HG03354 (cell line): ENCODE measurements around the gene DSC1.

Source experiments
- ATAC-seq: cut with Tn5 transposase; IDR thresholded peaks from one replicate; pipeline ENCODE4 v1.9.1; 2021; ENCODE audit warnings: mild to moderate bottlenecking; ENCODE audit not compliant: unreplicated experiment, poor library complexity, severe bottlenecking

DSC1 gene, protein sequence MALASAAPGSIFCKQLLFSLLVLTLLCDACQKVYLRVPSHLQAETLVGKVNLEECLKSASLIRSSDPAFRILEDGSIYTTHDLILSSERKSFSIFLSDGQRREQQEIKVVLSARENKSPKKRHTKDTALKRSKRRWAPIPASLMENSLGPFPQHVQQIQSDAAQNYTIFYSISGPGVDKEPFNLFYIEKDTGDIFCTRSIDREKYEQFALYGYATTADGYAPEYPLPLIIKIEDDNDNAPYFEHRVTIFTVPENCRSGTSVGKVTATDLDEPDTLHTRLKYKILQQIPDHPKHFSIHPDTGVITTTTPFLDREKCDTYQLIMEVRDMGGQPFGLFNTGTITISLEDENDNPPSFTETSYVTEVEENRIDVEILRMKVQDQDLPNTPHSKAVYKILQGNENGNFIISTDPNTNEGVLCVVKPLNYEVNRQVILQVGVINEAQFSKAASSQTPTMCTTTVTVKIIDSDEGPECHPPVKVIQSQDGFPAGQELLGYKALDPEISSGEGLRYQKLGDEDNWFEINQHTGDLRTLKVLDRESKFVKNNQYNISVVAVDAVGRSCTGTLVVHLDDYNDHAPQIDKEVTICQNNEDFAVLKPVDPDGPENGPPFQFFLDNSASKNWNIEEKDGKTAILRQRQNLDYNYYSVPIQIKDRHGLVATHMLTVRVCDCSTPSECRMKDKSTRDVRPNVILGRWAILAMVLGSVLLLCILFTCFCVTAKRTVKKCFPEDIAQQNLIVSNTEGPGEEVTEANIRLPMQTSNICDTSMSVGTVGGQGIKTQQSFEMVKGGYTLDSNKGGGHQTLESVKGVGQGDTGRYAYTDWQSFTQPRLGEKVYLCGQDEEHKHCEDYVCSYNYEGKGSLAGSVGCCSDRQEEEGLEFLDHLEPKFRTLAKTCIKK

DNA sequence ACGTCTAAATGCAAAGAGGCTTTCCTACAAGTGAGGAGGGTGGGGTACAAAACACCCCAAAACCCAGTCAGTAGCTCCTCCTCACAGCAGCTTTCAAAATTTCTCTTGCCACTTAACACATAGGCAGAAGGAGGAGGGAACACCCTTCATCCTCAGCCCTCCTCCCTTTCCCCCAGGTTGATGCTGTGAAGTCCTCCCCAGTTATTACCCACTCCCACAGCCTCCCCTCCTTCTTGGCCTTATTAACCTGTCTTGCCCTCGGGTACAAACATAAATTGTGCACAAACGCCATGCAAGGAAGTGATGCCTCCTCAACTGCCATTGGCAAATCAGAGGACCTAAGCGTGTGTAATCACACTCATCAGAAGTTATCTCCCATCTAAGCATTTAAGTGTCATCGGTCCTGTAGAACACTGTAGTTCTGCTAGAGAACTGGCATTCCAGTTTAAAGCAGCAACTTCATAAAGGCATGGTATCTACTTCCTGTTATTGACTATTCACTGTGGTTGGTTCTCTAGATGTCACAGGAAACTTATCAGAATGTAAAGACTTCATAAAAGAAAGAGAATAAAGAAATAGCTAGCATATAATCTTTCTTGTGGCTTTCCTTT is at the start of gene DSC1:
DSC1 (minus strand) TSS at position 32 of the 611 bp plus-strand sequence. CDS start 262 bp downstream, outside the sequence.
- no peak for ATAC-seq

DNA sequence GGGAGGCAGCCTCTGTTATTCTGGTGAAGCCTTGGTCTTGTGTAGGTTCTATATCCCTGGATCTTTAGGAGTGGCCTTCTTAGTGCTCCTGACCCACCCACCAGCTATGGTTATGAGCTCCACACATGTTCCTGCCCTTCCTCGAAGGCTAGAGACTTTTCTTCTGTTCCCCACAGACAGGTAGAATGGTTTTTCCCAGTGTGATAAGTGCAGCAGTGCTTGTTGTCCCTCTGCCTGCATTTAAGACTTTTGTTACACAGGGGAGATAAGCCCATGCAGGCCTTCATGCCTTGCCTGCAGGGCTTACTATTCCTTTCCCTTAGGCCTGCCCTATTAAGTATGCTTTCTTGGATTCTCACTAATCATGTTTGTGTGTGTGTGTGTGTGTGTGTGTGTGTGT is 48.4 kb upstream of the DSC1 start:
- ATAC-seq, result no peak

DNA sequence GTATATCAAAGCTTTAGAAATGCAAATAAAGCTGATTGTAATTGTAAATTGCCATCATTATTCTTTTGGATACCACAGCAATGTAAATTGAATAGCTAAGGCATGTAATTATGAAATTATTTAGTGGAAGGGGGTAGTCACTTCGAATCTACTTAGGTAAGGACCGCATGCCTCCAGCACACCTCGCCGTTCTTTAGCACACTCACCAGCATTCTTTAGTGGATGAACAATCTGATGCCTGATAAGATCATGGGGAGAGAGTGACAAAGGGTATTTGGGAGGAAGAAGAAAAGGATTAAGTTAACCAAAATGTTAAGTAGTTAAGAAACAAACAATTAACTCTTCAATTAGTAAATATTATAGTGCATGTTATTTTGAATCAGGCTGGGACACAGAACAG is 46.4 kb upstream of the DSC1 start:
- no peak for ATAC-seq

DNA sequence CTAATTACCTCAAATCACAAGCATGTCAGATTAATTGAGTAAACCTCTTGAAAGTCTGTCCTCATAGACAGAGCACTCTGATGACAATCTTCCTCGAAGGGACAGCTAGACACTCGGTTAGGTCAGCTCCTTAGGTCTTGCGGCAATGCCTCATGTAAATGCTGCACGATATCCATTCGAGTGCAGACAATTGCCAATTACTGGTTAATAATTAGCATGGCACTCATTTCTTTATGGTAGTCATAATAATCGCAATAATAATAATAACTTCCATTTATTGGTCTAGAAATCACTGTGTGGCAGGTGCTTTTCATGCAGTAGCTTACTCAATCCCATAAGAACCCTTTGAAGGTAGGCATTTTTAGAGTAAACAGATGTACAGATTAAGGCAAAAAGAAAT is 44.7 kb upstream of the DSC1 start:
- no peak for ATAC-seq

DNA sequence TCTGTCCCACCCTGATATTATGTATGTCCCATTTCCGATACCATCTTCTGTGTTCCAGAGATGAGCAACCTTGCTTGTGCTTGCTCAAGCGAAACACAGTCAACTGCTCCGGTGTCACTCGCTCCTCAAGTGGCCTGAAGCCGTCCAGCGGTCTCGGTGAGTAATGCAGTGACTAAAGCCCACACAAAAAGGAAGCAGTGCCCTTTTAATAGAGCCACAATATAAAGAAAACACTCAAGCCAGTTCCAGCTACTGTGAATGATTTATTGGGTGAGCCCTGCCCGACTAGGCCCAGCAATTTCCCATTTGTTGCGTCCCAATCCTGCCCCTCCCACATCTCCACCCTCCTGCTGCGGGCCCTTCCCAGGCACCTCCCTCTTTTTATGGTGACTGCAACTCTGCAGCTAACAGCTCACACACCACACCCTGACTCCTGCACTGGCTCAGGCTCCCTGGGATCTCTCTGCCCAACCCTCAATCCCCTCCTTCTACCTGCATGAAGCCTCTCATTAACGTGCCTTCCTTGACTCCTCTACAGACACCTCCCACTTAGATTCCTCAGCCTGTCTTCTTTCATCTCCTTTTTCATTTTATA is 44.2 kb upstream of the DSC1 start:
- peak; percentile 98 for ATAC-seq

DNA sequence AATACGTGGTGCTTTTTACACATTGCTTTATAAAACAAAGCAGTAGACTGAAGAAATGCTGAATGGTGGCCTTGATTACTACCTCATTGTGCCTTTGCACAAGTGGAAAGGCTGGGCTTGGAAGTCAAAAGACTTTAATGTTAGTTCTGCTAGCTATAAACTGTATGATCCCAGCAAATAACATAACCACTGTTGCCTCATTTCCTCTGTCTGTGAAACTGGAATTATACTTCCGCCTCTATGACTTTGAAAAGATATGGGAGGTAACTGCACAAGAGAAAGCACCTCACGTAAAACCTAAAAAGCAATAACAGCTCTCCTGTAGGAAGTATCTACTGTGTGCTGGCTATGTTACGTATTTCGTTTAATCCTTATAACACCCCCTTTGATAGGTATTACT is 43.4 kb upstream of the DSC1 start:
- ATAC-seq, result no peak

DNA sequence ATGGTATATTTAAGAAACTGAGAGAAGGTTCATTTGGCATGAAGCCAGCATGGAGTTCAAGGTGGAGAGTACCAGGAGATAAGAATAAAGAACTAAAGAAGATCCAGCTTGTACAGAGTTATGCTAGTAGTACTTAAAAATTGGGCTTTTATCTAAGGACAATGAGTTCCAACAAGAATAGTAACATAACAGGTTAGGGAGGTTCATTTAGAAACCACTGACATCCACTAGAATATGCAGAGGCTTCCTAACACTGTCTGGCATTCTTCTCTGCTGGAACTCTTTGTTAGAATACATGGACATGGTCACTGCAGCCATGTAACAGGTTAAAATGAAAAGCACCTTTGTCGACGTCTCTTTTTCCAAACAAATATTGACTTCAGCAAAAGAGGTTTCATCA is 42.6 kb upstream of the DSC1 start:
- ATAC-seq, result no peak

DNA sequence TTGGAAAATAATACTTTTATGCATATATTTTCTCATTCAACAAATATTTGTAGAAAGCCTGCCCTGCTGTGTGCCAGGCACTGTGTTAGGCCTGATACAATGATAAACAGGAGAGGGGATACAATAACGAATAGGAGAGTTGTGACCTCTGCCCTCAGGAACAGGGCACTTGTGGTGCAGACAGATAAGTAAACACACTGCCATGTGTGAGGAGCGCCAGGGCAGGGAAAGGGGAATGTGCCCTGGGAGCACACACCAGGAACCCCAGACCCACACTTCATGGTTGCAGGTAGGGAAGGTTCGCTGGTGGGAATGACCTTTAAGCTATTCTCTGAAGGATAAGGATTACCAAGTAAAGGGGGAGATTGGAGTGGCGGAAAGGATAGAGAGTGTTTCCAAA is 42.2 kb upstream of the DSC1 start:
- ATAC-seq, result no peak

DNA sequence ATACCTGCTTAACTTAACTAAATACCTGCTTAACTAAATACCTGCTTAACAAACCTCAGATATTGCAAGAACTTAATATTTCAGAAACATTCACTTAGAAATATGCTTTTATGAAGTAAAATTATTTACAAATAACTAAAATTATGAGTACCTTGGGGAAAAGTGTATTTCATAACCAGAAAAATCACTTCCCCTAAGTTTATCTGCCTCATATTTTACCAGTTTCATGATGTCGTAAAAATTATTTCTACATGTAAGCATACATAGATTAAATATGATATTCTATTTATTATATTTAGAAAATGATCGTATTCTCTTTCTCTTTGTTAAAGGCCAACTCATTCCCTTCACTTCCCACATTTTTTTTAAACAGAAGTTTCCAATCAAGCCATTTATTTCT is 41.5 kb upstream of the DSC1 start:
- no peak for ATAC-seq

DNA sequence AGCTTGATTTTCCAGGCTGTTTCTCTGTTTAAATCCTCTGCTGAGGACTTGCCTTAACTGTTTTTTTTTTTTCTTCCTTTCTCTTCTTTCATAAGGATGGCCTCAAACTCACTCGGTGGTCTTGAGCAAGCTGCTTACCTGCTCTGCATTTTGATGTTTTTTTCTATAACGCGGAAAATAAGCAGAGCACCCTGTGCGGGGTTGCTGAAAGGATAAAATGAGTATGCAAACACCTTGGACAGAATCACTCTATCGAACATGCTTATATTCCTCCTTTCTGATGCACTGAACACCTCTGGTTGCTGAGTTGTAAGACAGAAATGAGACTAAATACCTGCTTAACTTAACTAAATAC is 41.1 kb upstream of the DSC1 start:
- no peak for ATAC-seq

DNA sequence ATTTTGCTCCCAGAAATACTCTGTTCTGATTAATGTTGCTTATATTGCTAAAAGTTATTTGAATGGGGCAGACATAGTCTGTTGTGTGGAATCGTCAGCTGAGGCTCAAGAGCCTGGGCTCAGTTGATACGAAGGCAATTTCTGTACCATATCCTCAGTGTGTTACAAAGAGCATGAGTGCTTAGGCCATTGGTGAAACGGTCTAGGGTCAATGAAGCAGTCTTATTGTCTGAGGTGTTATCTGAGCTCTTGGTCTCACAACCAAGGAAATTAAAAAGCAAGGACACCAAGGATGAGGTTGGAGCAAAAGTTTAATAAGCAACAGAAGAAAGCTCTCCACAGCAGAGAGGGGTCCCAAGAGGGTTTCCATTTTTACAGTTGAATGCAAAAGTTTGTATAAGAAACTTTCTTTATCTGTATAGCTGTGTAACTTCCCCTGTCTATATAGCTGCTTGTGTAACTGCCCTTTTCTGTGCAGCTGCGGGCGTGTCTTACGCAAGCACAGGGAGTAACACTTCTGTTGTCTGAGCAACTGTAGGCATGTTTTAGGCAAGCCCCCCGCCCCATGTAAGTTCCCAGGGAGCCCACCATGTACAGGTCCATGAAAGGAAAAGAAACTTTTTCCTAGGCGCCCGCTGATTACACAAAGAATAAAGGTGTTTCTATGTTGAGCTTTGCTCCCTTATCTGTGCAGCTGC is 40.6 kb upstream of the DSC1 start:
- ATAC-seq, result no peak

DNA sequence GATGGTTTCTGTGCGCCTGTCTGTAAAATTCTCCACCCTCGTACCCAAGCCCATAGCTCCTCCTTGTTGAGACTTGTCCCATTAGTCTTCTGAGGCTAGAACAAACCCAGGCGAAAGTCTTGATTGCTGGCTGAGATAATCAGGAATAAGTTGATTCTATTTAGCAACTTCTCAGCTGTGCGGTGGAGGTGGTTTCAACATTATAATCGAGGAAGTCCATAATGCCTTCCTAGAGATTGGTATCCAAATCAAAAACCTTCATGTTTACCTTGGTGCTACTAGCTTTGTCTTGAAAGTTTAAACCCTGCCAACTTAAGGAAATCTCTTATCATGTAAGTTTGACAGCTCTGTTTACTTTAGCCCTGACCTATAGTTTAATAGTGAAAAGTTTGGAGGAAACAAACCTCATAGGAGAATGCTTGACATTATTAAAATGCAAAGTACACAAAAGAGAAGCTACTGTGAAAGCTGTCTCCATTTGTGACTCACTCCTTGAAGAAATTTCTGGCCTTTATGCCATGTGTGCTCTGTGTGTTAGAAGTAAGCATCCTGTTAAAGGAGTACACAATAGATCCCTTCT is 36.6 kb upstream of the DSC1 start:
- no peak for ATAC-seq

DNA sequence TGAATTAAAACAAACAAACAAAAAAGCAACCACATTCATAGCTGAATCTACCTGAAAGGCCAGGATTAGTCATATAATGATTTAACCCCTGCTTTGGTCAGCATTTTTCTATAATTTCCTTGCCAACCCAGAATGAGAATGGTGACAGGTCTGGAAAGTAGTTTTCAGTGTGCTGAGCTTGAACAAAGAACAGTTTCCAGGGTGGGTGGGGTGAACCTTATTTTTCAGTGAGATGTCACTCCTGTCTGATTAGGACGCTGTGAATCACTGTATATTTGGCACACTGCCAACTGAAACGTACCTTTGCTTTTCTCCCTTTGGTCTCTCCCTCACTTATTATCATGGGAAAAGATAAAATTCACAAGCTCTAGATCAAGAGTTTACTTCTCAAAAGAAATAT is 35.0 kb upstream of the DSC1 start:
- ATAC-seq, result no peak

DNA sequence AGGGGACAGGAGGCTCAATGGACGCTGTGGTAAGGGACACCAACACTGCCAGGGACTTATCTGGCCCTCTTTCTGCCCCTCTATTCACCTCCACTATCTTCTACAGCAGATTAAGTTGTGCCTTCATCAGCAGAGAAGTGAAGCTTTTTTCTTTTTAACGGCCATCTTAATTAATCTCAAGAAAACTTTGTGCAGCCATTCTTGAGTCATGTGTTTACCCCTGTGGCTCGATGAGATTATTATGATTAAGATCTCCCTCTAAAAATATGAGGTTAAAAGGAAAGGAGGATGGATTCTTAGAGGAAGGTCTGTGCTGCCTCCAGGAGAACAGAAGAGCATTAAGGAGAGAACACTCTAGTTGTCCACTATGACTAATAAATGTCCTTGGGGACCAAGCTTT is 32.4 kb upstream of the DSC1 start:
- no peak for ATAC-seq

DNA sequence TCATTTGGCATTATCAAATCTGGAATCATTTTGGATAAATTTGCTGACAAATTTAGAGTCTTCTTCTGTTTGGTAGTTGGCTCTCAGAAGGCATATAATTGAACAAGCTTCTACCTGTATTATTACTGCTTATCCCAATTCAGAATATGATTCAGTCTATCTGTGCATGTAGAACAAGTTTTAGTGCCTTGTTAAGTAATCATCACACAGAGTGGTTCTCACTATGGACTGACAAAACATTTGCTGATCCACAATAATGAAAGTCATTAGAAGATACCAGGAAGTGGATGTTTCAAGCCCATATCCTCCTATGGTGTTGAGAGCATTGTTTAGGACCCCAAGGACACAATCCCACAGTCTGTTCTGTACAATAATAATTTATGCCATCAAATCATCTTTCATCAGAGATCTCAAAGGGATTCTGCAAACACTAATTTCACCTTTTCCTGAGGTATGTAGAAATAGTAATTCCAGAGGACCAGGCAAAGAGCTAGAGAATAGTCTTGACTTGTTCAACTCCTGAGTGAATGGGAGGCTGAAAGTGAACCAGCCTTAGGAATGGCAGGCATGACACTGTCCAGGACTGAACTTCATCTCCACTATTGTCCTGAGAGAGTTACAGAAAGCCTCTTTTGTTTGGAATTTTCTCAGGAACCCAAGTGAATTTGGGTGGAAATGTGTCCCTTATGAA is 29.6 kb upstream of the DSC1 start:
- ATAC-seq, result no peak

DNA sequence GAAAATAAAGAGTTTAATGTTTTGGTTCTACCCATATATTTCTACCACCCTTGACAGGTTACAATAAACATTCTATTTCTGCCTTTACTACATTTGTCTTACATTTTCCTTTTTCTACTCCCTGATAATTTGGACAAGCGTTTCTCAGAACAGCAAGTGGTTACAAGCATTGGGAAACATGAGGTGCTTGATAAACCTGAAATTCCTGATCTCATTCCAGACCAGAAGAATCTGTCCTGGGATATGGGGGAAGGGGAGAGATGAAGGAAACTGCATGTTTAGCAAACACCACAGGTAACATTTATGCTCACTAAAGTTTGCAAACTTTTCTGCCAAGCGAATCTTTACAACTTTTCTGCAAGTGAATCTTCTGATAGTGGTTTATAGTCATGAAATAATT is 28.3 kb upstream of the DSC1 start:
- no peak for ATAC-seq

DNA sequence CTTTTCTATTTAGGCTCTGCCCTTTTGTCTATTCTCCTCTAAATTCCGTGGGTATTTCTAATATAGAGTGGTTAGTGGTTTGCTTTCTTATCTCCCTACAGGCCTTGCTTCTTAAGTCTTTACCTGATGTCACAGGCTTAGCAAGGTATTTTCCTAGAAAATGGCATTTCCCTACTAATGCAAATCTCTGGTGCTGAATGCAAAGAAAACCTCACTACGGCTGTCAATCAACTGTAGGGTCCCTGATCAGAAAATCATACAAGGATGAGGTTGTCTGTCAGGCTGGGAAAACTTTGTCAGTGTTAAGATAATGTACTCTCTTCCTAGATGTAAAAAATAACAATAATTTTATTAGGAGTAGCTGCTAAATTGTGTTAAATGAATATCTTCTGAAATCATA is 27.1 kb upstream of the DSC1 start:
- no peak for ATAC-seq

DNA sequence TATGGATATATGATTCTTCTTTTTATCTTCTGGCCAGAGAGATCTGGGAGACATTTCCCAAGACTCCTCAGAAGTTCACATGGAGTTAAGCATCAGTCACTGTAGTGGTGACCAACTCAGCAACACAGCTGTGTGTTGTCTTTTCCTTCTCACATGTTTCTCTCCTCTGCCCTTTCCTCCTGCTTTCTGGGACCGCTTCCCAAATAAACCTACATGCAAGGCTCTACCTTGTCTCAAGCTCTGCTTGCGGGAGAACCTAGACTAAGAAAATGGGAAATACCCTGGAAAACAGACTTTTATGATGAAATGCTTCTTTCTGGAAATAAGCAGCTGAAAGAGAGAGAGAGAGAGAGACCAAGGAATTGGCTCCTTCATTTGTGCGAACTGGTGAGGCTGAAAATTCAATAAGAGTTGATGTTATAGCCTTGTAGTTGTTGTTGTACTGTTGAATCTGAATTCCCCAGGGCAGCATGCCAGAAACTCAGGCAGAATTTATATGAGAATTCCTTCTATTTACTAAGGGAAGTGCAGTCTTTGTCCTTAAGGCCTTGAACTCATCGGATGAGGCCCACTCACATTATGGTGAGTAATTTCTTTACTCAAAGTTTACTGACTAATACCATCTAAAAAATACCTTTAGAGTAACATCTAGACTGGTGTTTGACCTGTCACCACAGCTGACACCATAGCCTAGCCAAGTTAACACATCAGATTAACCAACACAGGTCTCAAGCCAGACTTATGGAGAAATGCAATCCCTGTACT is 22.7 kb upstream of the DSC1 start:
- no peak for ATAC-seq
